Measurements from ENCODE around the gene SERAC1. TPM values are rescaled to one million over a fixed set of nuclear protein-coding genes. Genes with fewer than 3 reads are reported as not detected.
"Not testable (repeated sequence)": the region's sequence is repeated elsewhere in the genome, so short reads cannot be mapped to it uniquely, and the experiment has no call there.

The SERAC1 gene
- 10 to 100 TPM in 1 of 6 donors, 1 to 10 TPM in 5; 3.2 to 11.4 (median 6.1) TPM for total RNA-seq

GRCh38 chr6:158168040-158168289 is at the start of gene SERAC1:
Gene SERAC1 (minus strand): TSS chr6:158168262. CDS start chr6:158158363, 9,899 bp downstream.
- peaks cover 10 to 18% (median 14%) of the 10 kb centered on the region in 4 donors for H3K4me1 ChIP-seq
- TF ChIP-seq CTCF (IDR thresholded peaks at IDR 0.05) (peak in 1 of 6 experiments; percentile 8), EP300 (IDR thresholded peaks at IDR 0.05) (no peak)
- no peaks in the 10 kb centered on the region for H3K27me3 ChIP-seq
- no peaks in the 10 kb centered on the region for H3K36me3 ChIP-seq
- peak within 1 kb of the TSS; percentile 93 to 97 (median 96) for H3K27ac ChIP-seq
- DNase-seq: no peak
- peak within 1 kb of the TSS; percentile 41 to 90 (median 82) for H3K4me3 ChIP-seq
- no peaks in the 10 kb centered on the region for H3K9me3 ChIP-seq
- peak in 1 of 2 donors; percentile 80 for ATAC-seq (ENCODE audit: low FRiP score in 2 of 2)
- 0 to 1% methylated on average over 14 to 23 of the region's 29 CpGs for WGBS, 2 donors

GRCh38 chr6:158213925-158214674 is 46.0 kb upstream of the SERAC1 start:
- no peak overlapping the region for H3K27ac ChIP-seq
- no peak overlapping the region for H3K4me3 ChIP-seq
- DNase-seq (peak in 1 of 2 donors; percentile 70), ATAC-seq (ENCODE audit: low FRiP score in 2 of 2) (peak; percentile 86 to 95)
- no peak for TF ChIP-seq EP300 (IDR thresholded peaks at IDR 0.05)
- TF ChIP-seq CTCF (IDR thresholded peaks at IDR 0.05): peak; percentile 50 to 73 (median 62)
- TF ChIP-seq POLR2AphosphoS5 (IDR thresholded peaks at IDR 0.05): no peak
- no peak for TF ChIP-seq POLR2A (IDR thresholded peaks at IDR 0.05)
- no peaks in the 10 kb centered on the region for H3K36me3 ChIP-seq
- 18 to 19% methylated on average over 7 of the region's 7 CpGs for WGBS, 2 donors
- peaks cover 0 to 4% (median 1%) of the 10 kb centered on the region in 4 donors for H3K4me1 ChIP-seq
- no peaks in the 10 kb centered on the region for H3K9me3 ChIP-seq
- no peaks in the 10 kb centered on the region for H3K27me3 ChIP-seq

GRCh38 chr6:158211273-158212055 is 43.4 kb upstream of the SERAC1 start:
- 85 to 89% methylated on average over 3 of the region's 3 CpGs for WGBS, 2 donors
- H3K27me3 ChIP-seq: no peaks in the 10 kb centered on the region
- TF ChIP-seq EP300 (IDR thresholded peaks at IDR 0.05) (no peak), POLR2A (IDR thresholded peaks at IDR 0.05) (no peak), CTCF (IDR thresholded peaks at IDR 0.05) (no peak), POLR2AphosphoS5 (IDR thresholded peaks at IDR 0.05) (no peak)

GRCh38 chr6:158209582-158210333 is 41.7 kb upstream of the SERAC1 start:
- WGBS, 2 donors: 91 to 95% methylated on average over 6 to 50 of the region's 52 CpGs
- not testable (repeated sequence) for H3K27me3 ChIP-seq; ATAC-seq (ENCODE audit: low FRiP score in 2 of 2); H3K4me3 ChIP-seq; H3K27ac ChIP-seq; H3K4me1 ChIP-seq; H3K36me3 ChIP-seq; H3K9me3 ChIP-seq
- DNase-seq: peak in 1 of 2 donors; percentile 70

More at GRCh38 chr6:158211273-158212055, 43.4 kb upstream of the SERAC1 start:
- Histone ChIP-seq H3K36me3 (no peaks in the 10 kb centered on the region), H3K27ac (no peak overlapping the region), H3K9me3 (no peaks in the 10 kb centered on the region), H3K4me3 (no peak overlapping the region), H3K4me1 (no peaks in the 10 kb centered on the region)
- ATAC-seq (ENCODE audit: low FRiP score in 2 of 2) (no peak), DNase-seq (no peak)

GRCh38 chr6:158208226-158209030 is 40.4 kb upstream of the SERAC1 start:
- not testable (repeated sequence) for DNase-seq; H3K36me3 ChIP-seq; ATAC-seq (ENCODE audit: low FRiP score in 2 of 2); H3K9me3 ChIP-seq; H3K4me1 ChIP-seq; H3K27me3 ChIP-seq; H3K27ac ChIP-seq; H3K4me3 ChIP-seq
- WGBS, 2 donors: 78 to 90% methylated on average over 20 of the region's 20 CpGs
